ENCODE results near the gene TAC3.

TAC3 gene

DNA sequence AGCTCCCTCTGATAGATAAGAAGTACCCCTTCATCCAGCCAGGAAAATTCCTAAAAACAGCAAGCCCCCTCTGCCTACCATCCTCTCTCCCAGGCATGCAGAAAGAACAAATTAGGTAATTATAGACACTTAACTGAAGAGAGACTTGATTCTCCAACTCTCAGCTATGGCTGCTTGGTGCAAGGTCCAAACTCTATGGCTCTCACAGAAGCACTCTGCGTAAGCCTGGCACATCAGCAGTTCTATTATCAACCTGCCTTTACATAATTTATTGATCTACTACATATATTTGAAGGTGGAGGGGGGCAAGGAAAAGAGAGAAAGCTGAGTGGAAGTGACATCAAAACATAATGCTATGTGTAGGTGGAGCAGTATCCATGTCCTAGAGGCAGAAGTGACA, 34.7 kb upstream of the TAC3 start:
- TF ChIP-seq, protein P1, sequence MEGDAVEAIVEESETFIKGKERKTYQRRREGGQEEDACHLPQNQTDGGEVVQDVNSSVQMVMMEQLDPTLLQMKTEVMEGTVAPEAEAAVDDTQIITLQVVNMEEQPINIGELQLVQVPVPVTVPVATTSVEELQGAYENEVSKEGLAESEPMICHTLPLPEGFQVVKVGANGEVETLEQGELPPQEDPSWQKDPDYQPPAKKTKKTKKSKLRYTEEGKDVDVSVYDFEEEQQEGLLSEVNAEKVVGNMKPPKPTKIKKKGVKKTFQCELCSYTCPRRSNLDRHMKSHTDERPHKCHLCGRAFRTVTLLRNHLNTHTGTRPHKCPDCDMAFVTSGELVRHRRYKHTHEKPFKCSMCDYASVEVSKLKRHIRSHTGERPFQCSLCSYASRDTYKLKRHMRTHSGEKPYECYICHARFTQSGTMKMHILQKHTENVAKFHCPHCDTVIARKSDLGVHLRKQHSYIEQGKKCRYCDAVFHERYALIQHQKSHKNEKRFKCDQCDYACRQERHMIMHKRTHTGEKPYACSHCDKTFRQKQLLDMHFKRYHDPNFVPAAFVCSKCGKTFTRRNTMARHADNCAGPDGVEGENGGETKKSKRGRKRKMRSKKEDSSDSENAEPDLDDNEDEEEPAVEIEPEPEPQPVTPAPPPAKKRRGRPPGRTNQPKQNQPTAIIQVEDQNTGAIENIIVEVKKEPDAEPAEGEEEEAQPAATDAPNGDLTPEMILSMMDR (IDR thresholded peaks at IDR 0.05; ENCODE audit: control insufficient read depth, insufficient read depth, low read depth, low read length, missing control alignments): no peak
- no peak overlapping the region for H3K4me3 ChIP-seq (ENCODE audit: control insufficient read depth, low read depth, low read length)
- DNase-seq (ENCODE audit: low read depth): no peak

DNA sequence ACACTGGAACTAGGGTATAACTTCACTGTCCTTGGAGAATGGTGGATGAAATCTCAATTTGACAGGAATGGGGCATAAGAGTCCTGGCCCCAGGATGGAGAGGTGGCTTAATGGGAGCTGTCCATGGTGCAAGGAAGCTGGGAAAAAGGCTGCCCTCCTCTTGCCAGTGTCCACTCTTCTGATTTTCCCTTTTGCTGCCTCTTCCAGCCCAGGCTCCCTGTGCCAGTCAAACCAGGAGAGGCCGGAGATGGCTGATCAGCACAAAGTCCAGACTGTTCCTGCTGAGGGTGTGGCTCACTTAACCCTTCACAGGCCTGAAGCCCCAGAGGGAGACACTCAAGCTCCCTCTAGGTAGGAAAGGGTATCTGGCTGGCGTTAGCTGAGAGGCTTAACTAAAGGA, 33.6 kb upstream of the TAC3 start, which contains the start of gene MYO1A:
TSS of gene MYO1A (minus strand) at position 240 of the 400 bp plus-strand sequence. CDS start 1,806 bp downstream, outside the sequence.
- no peak for DNase-seq (ENCODE audit: low read depth)
- TF ChIP-seq, protein P1 (IDR thresholded peaks at IDR 0.05; ENCODE audit: control insufficient read depth, insufficient read depth, low read depth, low read length, missing control alignments): no peak
- H3K4me3 ChIP-seq (ENCODE audit: control insufficient read depth, low read depth, low read length): no peak within 1 kb of the TSS

DNA sequence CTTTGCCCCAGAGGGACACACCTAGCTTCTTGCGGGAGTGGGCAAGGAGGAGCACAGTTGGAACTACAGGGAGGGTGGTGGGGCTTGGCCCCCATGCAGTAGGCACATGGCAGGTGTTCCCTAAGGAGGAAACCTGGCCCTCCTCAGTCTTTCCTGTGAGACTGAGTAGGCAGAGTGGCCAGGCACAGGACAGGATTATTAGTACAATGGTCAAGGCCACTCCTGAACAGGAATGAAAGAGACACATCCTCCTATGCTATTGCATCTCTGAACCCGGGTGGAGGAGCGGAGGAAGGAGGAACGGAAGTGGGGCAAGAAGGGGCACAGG, 32.8 kb upstream of the TAC3 start:
- TF ChIP-seq, protein P1 (IDR thresholded peaks at IDR 0.05; ENCODE audit: control insufficient read depth, insufficient read depth, low read depth, low read length, missing control alignments): no peak
- no peak overlapping the region for H3K4me3 ChIP-seq (ENCODE audit: control insufficient read depth, low read depth, low read length)

DNA sequence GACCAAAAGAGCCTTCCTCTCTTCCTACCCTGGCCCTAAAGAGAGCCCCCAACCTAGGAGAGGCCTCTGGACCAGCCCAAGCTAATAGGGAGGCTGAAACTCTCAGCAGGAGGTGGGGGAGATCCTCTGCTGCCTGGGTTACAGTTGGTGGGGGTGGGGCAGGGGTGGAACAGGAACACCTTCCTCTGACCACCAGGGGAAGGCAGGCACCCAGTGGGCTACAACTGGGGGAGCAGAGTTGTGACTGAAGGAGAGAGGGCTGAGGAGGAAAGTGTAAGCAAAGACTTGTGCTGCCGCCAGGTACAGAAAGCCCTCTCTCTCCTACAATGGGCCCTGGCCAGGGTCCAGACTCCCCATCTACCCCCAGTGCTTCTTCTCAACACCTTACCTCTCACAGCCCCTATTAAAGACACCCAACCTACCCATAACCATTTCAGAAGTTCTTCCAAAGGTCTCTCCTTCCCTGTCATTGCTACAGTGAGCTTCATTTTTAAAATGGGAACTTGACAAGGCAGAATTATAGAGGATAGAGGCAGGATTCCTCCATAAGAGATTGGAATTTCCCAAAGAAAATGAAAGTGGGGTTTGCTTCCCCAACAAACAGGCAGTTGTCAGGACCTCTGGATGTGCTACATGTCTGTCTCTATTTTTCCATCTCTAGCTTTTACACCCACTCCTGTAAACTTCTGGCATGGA, 32.2 kb upstream of the TAC3 start:
- TF ChIP-seq, protein P1 (IDR thresholded peaks at IDR 0.05; ENCODE audit: control insufficient read depth, insufficient read depth, low read depth, low read length, missing control alignments): no peak
- H3K4me3 ChIP-seq (ENCODE audit: control insufficient read depth, low read depth, low read length): no peak overlapping the region
- no peak for DNase-seq (ENCODE audit: low read depth)

More for the DNA sequence above, 32.8 kb upstream of the TAC3 start:
- no peak for DNase-seq (ENCODE audit: low read depth)

DNA sequence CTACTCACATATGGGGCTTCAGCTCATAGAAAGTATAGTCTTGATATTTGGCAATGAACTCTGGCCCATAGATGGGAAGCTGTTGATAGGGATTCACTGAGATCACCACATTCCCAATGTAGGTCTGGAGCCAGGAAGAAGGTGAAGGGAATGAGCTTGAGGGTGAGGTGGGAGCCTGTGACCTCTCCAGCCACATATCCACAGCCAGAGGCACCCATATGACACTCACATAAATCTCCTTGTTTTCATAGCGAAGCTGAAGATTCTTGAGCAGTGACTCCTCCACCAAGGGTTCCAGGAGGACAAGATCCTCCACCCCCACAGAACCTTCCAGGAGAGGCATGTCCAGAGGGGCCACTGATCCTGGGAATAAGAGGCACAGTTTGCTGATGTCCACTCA, 31.7 kb upstream of the TAC3 start:
- TF ChIP-seq, protein P1 (IDR thresholded peaks at IDR 0.05; ENCODE audit: control insufficient read depth, insufficient read depth, low read depth, low read length, missing control alignments): no peak
- H3K4me3 ChIP-seq (ENCODE audit: control insufficient read depth, low read depth, low read length): no peak overlapping the region
- DNase-seq (ENCODE audit: low read depth): no peak

DNA sequence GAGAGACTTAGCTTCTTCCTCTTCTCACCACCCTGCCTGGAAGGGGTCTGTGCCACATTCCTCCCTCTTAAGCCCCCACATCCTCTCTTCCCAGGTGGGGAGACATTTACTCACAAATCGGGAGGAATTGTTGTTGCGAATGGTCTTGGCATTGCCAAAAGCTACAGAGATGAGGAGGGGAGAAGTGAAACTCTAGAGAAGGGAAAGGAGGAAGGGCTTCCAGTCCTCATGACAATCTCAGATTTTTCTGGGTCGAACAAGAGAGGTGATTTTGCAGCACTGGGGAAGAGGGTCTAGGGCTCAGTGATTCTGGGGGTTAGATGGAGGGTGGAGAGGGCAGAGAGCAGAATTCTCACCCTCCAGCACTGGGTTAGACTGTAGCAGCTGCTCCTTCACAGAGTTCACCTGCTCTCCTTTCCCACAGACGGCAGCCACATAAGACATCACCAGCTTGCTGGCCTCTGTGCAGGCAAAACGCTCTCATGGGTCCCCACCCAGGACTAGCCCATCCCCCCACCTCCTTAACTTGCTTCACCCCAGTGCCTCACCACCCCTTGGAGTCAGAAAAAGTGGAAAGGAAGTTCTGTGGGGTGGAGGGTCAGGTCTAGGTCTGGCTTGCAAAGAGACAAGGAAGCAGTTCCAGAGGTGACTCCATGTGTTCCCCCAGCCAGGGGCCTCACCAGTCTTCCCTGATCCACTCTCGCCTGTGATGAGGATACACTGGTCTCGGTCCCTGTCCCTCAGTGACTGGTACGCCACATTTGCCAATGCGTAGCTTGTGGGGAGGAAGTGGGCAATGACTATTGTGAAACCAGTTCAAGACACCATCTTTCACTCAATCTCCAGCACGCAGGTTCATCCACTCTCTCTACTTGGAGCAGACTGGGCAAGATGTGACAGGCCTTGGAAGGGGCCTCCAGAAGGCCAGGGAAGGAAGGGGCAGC, 30.9 kb upstream of the TAC3 start:
- no peak for DNase-seq (ENCODE audit: low read depth)
- TF ChIP-seq, protein P1 (IDR thresholded peaks at IDR 0.05; ENCODE audit: control insufficient read depth, insufficient read depth, low read depth, low read length, missing control alignments): no peak
- H3K4me3 ChIP-seq (ENCODE audit: control insufficient read depth, low read depth, low read length): no peak overlapping the region

Measured in AG09309 (cell line).